ENCODE measurements around the gene GASK1A.

DNA sequence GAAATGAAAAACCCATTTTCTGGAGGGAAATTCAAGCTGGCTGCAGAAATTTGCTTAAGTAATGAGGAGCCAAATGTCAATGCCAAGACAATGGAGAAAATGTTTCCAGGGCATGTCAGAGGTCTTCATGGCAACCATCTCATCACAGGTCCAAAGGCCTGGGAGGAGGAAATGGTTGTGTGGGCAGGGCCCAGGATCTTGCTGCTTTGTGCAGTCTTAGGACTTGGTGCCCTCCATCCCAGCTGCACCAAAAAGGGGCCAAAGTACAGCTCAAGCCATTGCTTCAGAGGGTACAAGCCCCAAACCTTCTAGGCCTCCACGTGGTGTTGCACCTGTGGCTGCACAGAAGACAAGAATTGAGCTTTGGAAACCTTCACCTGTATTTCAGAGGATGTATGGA is 67.5 kb downstream of the GASK1A start:
- no peak for TF ChIP-seq POLR2A (IDR thresholded peaks at IDR 0.05; ENCODE audit: low read length)
- no peak for TF ChIP-seq GATA1 (IDR thresholded peaks at IDR 0.05; ENCODE audit: low read depth, low read length)
